K562 (cell line): Measurements from ENCODE around the gene OR13C8. TPM values are rescaled to one million over a fixed set of nuclear protein-coding genes. Genes with fewer than 3 reads are reported as not detected.
"Not testable (repeated sequence)": the region's sequence is repeated elsewhere in the genome, so short reads cannot be mapped to it uniquely, and the experiment has no call there.

Experiments
- ATAC-seq: fragments of 200-7000 bp; cut with Tn5 transposase; 3 replicates; pipeline ENCODE4 v1.9.1; 2020; ENCODE audit warnings: moderate library complexity
- BruUV-seq: library from RNA; stranded (reverse); fragments of 400-500 nt; replicated peaks from 2 replicates; lab custom pipeline; 2021; lab: Mats Ljungman, UMichigan
- CTCF ChIA-PET: fragments of 300-600 bp; formaldehyde crosslinking; extraction: SDS; loops from one replicate; lab custom pipeline; 2021; ENCODE audit warnings: low intra/inter-chr PET ratio; lab: Yijun Ruan, JAX
- POLR2A ChIA-PET: fragments of 300-600, 350-650 bp; sonication (Branson Sonifier 250); formaldehyde crosslinking; extraction: SDS; loops from one replicate; lab custom pipeline; 2021; ENCODE audit warnings: antibody characterized with exemption, inconsistent platforms; lab: Yijun Ruan, JAX
- DNase-seq, 4 experiments: peaks; one replicate each; pipeline versions ENCODE4 v3.0.0 to v3.0.0-alpha.2; 2011 to 2018; ENCODE audit warnings: low spot score in 3 of 4, mixed read lengths in 3 of 4; ENCODE audit errors: extremely low read depth in 1 of 4
- FAIRE-seq: peaks from 2 replicates; lab custom pipeline; 2011; peaks lifted over from hg19 to GRCh38; lab: Jason Lieb, UNC
- H2AFZ ChIP-seq: 2 replicates; pipeline ENCODE4 v1.6.0; 2011; ENCODE audit warnings: low read depth, low read length, control low read depth, inconsistent platforms
- H3K27ac ChIP-seq: fragments of 200-600 bp; 3 replicates; pipeline ENCODE4 v1.8.0; 2011; ENCODE audit warnings: low read depth, mild to moderate bottlenecking, control low read depth, inconsistent platforms, low read length, moderate library complexity, mixed read lengths; ENCODE audit errors: extremely low read depth
- H3K27me3 ChIP-seq, 2 experiments: fragments of 300-600 bp in 1 of 2; 2 replicates in 1 of 2; 3 replicates in 1 of 2; pipeline versions ENCODE4 v1.6.0 to v1.8.0; 2011; ENCODE audit warnings: inconsistent platforms in 2 of 2, low read length in 2 of 2, mild to moderate bottlenecking in 1 of 2, mixed read lengths in 1 of 2, moderate library complexity in 1 of 2; ENCODE audit not compliant: control insufficient read depth in 2 of 2, insufficient read depth in 2 of 2
- H3K36me3 ChIP-seq: fragments of 300-600 bp; 3 replicates; pipeline ENCODE4 v1.8.0; 2011; ENCODE audit warnings: mild to moderate bottlenecking, low read length, inconsistent platforms; ENCODE audit not compliant: control insufficient read depth, insufficient read depth
- H3K4me1 ChIP-seq, 2 experiments: fragments of 200-600 bp in 1 of 2; replicated peaks in 1 of 2; 2 replicates in 1 of 2; 3 replicates in 1 of 2; pipeline versions ENCODE4 v1.5.1 to v1.8.0; 2011; ENCODE audit warnings: inconsistent platforms in 2 of 2, low read length in 2 of 2, mild to moderate bottlenecking in 1 of 2, mixed read lengths in 1 of 2, moderate library complexity in 1 of 2; ENCODE audit not compliant: control insufficient read depth in 2 of 2, insufficient read depth in 2 of 2
- H3K4me2 ChIP-seq: 2 replicates; pipeline ENCODE4 v1.6.1; 2011; ENCODE audit warnings: low read length, control low read depth, inconsistent platforms, mixed read lengths; ENCODE audit not compliant: insufficient read depth
- H3K4me3 ChIP-seq: fragments of 200-600 bp; sonication (generic), shearing (Covaris generic); 2 replicates; pipeline ENCODE4 v1.5.1; 2016; ENCODE audit warnings: control low read depth, inconsistent platforms
- H3K79me2 ChIP-seq: fragments of 200-600 bp; 3 replicates; pipeline ENCODE4 v1.8.0; 2011; ENCODE audit warnings: low read length, inconsistent platforms; ENCODE audit not compliant: control insufficient read depth, insufficient read depth
- H3K9ac ChIP-seq, 2 experiments: 2 replicates each; pipeline versions ENCODE4 v1.6.0 to v1.6.1; 2011; ENCODE audit warnings: low read depth in 2 of 2, low read length in 2 of 2, control low read depth in 1 of 2, inconsistent platforms in 1 of 2, mild to moderate bottlenecking in 1 of 2, mixed read lengths in 1 of 2; ENCODE audit not compliant: insufficient read depth in 1 of 2
- H3K9me1 ChIP-seq: one replicate; pipeline ENCODE4 v1.6.0; 2011; ENCODE audit warnings: inconsistent platforms, mild to moderate bottlenecking, low read length, moderate library complexity; ENCODE audit not compliant: control insufficient read depth, insufficient read depth
- H3K9me3 ChIP-seq: replicated peaks from 2 replicates; pipeline ENCODE4 v1.5.1; 2011; ENCODE audit warnings: low read depth, low read length, inconsistent platforms; ENCODE audit not compliant: control insufficient read depth, insufficient read depth
- H4K20me1 ChIP-seq: replicated peaks from 2 replicates; pipeline ENCODE4 v1.6.1; 2011; ENCODE audit warnings: low read length, inconsistent platforms, mixed read lengths; ENCODE audit not compliant: control insufficient read depth, insufficient read depth
- CBX5 ChIP-seq: IDR thresholded peaks from 2 replicates; pipeline ENCODE4 v1.6.1; 2014; ENCODE audit warnings: low read depth, borderline replicate concordance
- EP400 ChIP-seq: fragments of 450-650 bp; IDR thresholded peaks from 2 replicates; pipeline ENCODE4 v1.6.1; 2017; ENCODE audit warnings: antibody characterized with exemption, mild to moderate bottlenecking, moderate library complexity
- HEY1 ChIP-seq: fragments of 250-450 bp; sonication (Bioruptor Pico); IDR thresholded peaks from 2 replicates; pipeline ENCODE4 v1.5.0; 2020; ENCODE audit warnings: mild to moderate bottlenecking, moderate library complexity, borderline replicate concordance
- ZEB2 ChIP-seq: fragments of 450-650 bp; IDR thresholded peaks from 2 replicates; pipeline ENCODE4 v1.6.1; 2016
- ZNF24 ChIP-seq: fragments of 450-650 bp; IDR thresholded peaks from 2 replicates; pipeline ENCODE4 v1.6.1; 2016
- WGBS: fragments of 100-300 bp; shearing (Covaris generic); methylation state at CpG from one replicate; pipeline ENCODE4 v1.1.6; 2016; ENCODE audit warnings: low coverage, mixed read lengths; ENCODE audit not compliant: insufficient coverage; ENCODE audit errors: missing lambda C conversion rate; 5-methylcytosine and 5-hydroxymethylcytosine counted together
- in situ Hi-C: fragments of 300-500 bp; cut with MboI; formaldehyde crosslinking; loops from 4 replicates; pipeline ENCODE4 v1.15.0; 2018; ENCODE audit warnings: inconsistent platforms, mixed read lengths
- intact Hi-C: fragments of 100-400 bp; cut with micrococcal nuclease; formaldehyde crosslinking; loops from 2 replicates; pipeline ENCODE4 v1.14.2; 2022
- polyA plus RNA-seq, 8 experiments: library from polyadenylated mRNA; depleted of rRNA in 4 of 8; stranded (reverse) in 5 of 8; unstranded in 3 of 8; fragments of >200 nt; fragmentation: Nextera tagmentation in 2 of 8; fragmentation: Illumina TruSeq in 1 of 8; extraction: Ambion mirVana in 2 of 8; extraction: Trizol in 1 of 8; gene quantifications; 2 replicates each; pipeline versions ENCODE4 v1.2.1 to v1.2.3, GENCODE V29; 2011 to 2014; ENCODE audit warnings: inconsistent platforms in 1 of 8, missing spikeins in 1 of 8
- total RNA-seq, 7 experiments: library from RNA; depleted of rRNA in 6 of 7; stranded (reverse); fragments of >200 nt in 6 of 7; fragmentation: Illumina TruSeq in 2 of 7; extraction: Trizol in 2 of 7; gene quantifications; 2 replicates each; pipeline versions ENCODE4 v1.2.1 to v1.2.3, GENCODE V29; 2011 to 2021; ENCODE audit warnings: low replicate concordance in 1 of 7
- TF ChIP-seq, protein P1 (sequence below): sonication (generic); formaldehyde crosslinking; IDR thresholded peaks from 2 replicates; pipeline ENCODE4 v1.8.0; 2022; ENCODE audit warnings: mild to moderate bottlenecking, missing genetic modification reagents, borderline replicate concordance
- TF ChIP-seq, protein P2 (sequence below): fragments of 450-650 bp; formaldehyde crosslinking; IDR thresholded peaks from 2 replicates; pipeline ENCODE4 v1.4.0; 2020; ENCODE audit warnings: mild to moderate bottlenecking, mixed read lengths

Gene OR13C8
- total and polyA plus RNA-seq, 9 of the 15 experiments (the other 6 are each of a cell fraction or from before 2014, with no cell fraction given), result not detected

DNA sequence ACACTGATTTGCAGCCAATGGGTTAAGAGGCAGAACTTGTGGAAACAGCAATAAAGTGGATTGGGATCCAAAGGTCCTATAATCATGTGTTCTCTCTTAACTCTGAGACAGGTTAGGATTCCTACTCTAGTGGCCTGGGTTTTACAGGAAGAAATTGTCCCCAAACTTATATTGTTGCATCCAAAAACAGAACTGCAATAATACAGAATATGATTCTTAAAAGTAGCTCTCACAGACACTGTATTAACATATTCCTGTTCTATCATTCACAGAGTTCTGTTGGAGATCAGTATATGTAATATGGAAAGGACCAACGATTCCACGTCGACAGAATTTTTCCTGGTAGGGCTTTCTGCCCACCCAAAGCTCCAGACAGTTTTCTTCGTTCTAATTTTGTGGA lies at the start of gene OR13C8 (continued):
- TF ChIP-seq, protein P1, sequence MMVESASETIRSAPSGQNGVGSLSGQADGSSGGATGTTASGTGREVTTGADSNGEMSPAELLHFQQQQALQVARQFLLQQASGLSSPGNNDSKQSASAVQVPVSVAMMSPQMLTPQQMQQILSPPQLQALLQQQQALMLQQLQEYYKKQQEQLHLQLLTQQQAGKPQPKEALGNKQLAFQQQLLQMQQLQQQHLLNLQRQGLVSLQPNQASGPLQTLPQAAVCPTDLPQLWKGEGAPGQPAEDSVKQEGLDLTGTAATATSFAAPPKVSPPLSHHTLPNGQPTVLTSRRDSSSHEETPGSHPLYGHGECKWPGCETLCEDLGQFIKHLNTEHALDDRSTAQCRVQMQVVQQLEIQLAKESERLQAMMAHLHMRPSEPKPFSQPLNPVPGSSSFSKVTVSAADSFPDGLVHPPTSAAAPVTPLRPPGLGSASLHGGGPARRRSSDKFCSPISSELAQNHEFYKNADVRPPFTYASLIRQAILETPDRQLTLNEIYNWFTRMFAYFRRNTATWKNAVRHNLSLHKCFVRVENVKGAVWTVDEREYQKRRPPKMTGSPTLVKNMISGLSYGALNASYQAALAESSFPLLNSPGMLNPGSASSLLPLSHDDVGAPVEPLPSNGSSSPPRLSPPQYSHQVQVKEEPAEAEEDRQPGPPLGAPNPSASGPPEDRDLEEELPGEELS (CRISPR knock-in tag), result no peak
- TF ChIP-seq ZNF24 (no peak), ZEB2 (no peak), HEY1 (no peak), CBX5 (no peak), EP400 (no peak)
- TF ChIP-seq, protein P2, sequence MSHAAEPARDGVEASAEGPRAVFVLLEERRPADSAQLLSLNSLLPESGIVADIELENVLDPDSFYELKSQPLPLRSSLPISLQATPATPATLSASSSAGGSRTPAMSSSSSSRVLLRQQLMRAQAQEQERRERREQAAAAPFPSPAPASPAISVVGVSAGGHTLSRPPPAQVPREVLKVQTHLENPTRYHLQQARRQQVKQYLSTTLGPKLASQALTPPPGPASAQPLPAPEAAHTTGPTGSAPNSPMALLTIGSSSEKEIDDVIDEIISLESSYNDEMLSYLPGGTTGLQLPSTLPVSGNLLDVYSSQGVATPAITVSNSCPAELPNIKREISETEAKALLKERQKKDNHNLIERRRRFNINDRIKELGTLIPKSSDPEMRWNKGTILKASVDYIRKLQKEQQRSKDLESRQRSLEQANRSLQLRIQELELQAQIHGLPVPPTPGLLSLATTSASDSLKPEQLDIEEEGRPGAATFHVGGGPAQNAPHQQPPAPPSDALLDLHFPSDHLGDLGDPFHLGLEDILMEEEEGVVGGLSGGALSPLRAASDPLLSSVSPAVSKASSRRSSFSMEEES (CRISPR knock-in tag), result no peak

DNA sequence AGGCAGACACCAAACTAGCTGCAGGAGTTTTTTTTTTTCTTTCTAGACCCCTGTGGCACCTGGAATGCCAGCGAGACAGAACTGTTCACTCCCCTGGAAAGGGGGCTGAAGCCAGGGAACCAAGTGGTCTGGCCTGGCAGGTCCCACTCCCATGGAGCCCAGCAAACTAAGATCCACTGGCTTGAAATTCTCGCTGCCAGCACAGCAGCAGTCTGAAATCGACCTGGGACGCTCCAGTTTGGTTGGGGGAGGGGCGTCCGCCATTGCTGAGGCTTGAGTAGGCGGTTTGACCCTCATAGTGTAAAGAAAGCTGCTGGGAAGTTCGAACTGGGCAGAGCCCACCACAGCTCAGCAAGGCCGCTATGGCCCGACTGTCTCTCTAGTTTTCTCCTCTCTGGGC lies 48.7 kb upstream of the OR13C8 start:
- 0% methylated on average over 9 of the region's 10 CpGs for whole genome bisulfite sequencing
- BruUV-seq, H3K27ac ChIP-seq, FAIRE-seq, H3K9ac ChIP-seq, H3K9me3 ChIP-seq, H3K36me3 ChIP-seq, DNase-seq, intact Hi-C loops, H4K20me1 ChIP-seq, H3K27me3 ChIP-seq, H3K4me2 ChIP-seq, H3K4me1 ChIP-seq, H3K4me3 ChIP-seq, CTCF ChIA-PET, H3K79me2 ChIP-seq, ATAC-seq, POLR2A ChIA-PET, H2AFZ ChIP-seq, H3K9me1 ChIP-seq, in situ Hi-C loops: not testable (repeated sequence)
